Measurements from ENCODE around the gene IL17RA. TPM values are rescaled to one million over a fixed set of nuclear protein-coding genes. Genes with fewer than 3 reads are reported as not detected.

Gene IL17RA
- total RNA-seq, 4 donors from 2014 or later: 18.4 to 51.3 (median 32.9) TPM

- no peak overlapping the region for H3K4me3 ChIP-seq
- intact Hi-C loops (cut with DNase I; ENCODE audit: low total_unique reads): no loop called here
- TF ChIP-seq POLR2A (IDR thresholded peaks at IDR 0.05) (no peak), POLR2AphosphoS5 (IDR thresholded peaks at IDR 0.05) (peak in 2 of 3 donors; percentile 38 to 69), EP300 (IDR thresholded peaks at IDR 0.05; ENCODE audit: low read depth) (peak; percentile 15)
- H3K9me3 ChIP-seq: no peaks in the 10 kb centered on the region
- H3K36me3 ChIP-seq: no peaks in the 10 kb centered on the region
- DNase-seq: peak; percentile 81
- H3K27ac ChIP-seq: peak overlapping the region; percentile 62 to 71 (median 68)
- H3K4me1 ChIP-seq: peaks cover 0 to 29% (median 7%) of the 10 kb centered on the region in 4 donors
- WGBS, 2 donors (ENCODE audit: low coverage in 1 of 2): 40 to 81% methylated on average over 1 to 9 of the region's 9 CpGs
- in situ Hi-C loops (cut with MboI; ENCODE audit: low pct_ligation_motif_present in 1 of 4, low pct_unique_long_range_greater_than_20kb in 1 of 4, low sequenced_read_pairs in 3 of 4): no loop called here
- no peaks in the 10 kb centered on the region for H3K27me3 ChIP-seq
Measured at GRCh38 chr22:17149076-17149815, 64.4 kb downstream of the IL17RA start.

GRCh38 chr22:17152340-17152739 lies 67.5 kb downstream of the IL17RA start:
- intact Hi-C loops (cut with DNase I; ENCODE audit: low total_unique reads): no loop called here
- Histone ChIP-seq H3K9me3 (no peaks in the 10 kb centered on the region), H3K36me3 (no peaks in the 10 kb centered on the region), H3K27ac (peak overlapping the region in 2 of 4 donors; percentile 41 to 63), H3K27me3 (no peaks in the 10 kb centered on the region), H3K4me1 (peaks cover 2 to 41% (median 10%) of the 10 kb centered on the region in 4 donors), H3K4me3 (no peak overlapping the region)
- WGBS, 2 donors (ENCODE audit: low coverage in 1 of 2): 60 to 85% methylated on average over 1 to 6 of the region's 6 CpGs
- in situ Hi-C loops (cut with MboI; ENCODE audit: low pct_ligation_motif_present in 1 of 4, low pct_unique_long_range_greater_than_20kb in 1 of 4, low sequenced_read_pairs in 3 of 4): no loop called here
- TF ChIP-seq POLR2A (IDR thresholded peaks at IDR 0.05) (no peak), EP300 (IDR thresholded peaks at IDR 0.05; ENCODE audit: low read depth) (no peak), CTCF (IDR thresholded peaks at IDR 0.05) (no peak), POLR2AphosphoS5 (IDR thresholded peaks at IDR 0.05) (no peak)
- no peak for DNase-seq

GRCh38 chr22:17152971-17153370 lies 68.2 kb downstream of the IL17RA start:
- in situ Hi-C loops (cut with MboI; ENCODE audit: low pct_ligation_motif_present in 1 of 4, low pct_unique_long_range_greater_than_20kb in 1 of 4, low sequenced_read_pairs in 3 of 4) (no loop called here), intact Hi-C loops (cut with DNase I; ENCODE audit: low total_unique reads) (no loop called here)
- H3K9me3 ChIP-seq: no peaks in the 10 kb centered on the region
- H3K27ac ChIP-seq: peak overlapping the region; percentile 11 to 63 (median 30)
- TF ChIP-seq EP300 (IDR thresholded peaks at IDR 0.05; ENCODE audit: low read depth) (no peak), CTCF (IDR thresholded peaks at IDR 0.05) (no peak), POLR2A (IDR thresholded peaks at IDR 0.05) (no peak), POLR2AphosphoS5 (IDR thresholded peaks at IDR 0.05) (no peak)
- no peaks in the 10 kb centered on the region for H3K36me3 ChIP-seq
- 0 to 48% methylated on average over 1 to 3 of the region's 3 CpGs for WGBS, 2 donors (ENCODE audit: low coverage in 1 of 2)
- DNase-seq: peak; percentile 46
- peaks cover 8 to 48% (median 16%) of the 10 kb centered on the region in 4 donors for H3K4me1 ChIP-seq
- H3K27me3 ChIP-seq: no peaks in the 10 kb centered on the region
- H3K4me3 ChIP-seq: no peak overlapping the region

GRCh38 chr22:17155941-17156340 lies 71.1 kb downstream of the IL17RA start:
- Histone ChIP-seq H3K4me1 (peaks cover 14 to 46% (median 25%) of the 10 kb centered on the region in 4 donors), H3K27ac (no peak overlapping the region), H3K9me3 (no peaks in the 10 kb centered on the region), H3K27me3 (no peaks in the 10 kb centered on the region), H3K36me3 (no peaks in the 10 kb centered on the region), H3K4me3 (no peak overlapping the region)
- no peak for DNase-seq
- TF ChIP-seq POLR2AphosphoS5 (IDR thresholded peaks at IDR 0.05): no peak
- TF ChIP-seq POLR2A (IDR thresholded peaks at IDR 0.05): no peak
- no peak for TF ChIP-seq CTCF (IDR thresholded peaks at IDR 0.05)
- no peak for TF ChIP-seq EP300 (IDR thresholded peaks at IDR 0.05; ENCODE audit: low read depth)
- in situ Hi-C loops (cut with MboI; ENCODE audit: low pct_ligation_motif_present in 1 of 4, low pct_unique_long_range_greater_than_20kb in 1 of 4, low sequenced_read_pairs in 3 of 4): no loop called here
- 78 to 84% methylated on average over 3 of the region's 3 CpGs for WGBS, 2 donors (ENCODE audit: low coverage in 1 of 2)
- intact Hi-C loops (cut with DNase I; ENCODE audit: low total_unique reads): no loop called here
